GM18505 (cell line): ENCODE measurements around the gene ATP2B1.
"Not testable (repeated sequence)": the region's sequence is repeated elsewhere in the genome, so short reads cannot be mapped to it uniquely, and the experiment has no call there.

Experiments
- ATAC-seq: cut with Tn5 transposase; IDR thresholded peaks from one replicate; pipeline ENCODE4 v1.9.1; 2021; ENCODE audit not compliant: unreplicated experiment
- POLR2A ChIP-seq: IDR thresholded peaks from 4 replicates; pipeline ENCODE4 v1.6.1; 2011; ENCODE audit warnings: borderline replicate concordance; ENCODE audit not compliant: insufficient read depth, insufficient read length; ENCODE audit errors: extremely low read depth

Gene ATP2B1

DNA sequence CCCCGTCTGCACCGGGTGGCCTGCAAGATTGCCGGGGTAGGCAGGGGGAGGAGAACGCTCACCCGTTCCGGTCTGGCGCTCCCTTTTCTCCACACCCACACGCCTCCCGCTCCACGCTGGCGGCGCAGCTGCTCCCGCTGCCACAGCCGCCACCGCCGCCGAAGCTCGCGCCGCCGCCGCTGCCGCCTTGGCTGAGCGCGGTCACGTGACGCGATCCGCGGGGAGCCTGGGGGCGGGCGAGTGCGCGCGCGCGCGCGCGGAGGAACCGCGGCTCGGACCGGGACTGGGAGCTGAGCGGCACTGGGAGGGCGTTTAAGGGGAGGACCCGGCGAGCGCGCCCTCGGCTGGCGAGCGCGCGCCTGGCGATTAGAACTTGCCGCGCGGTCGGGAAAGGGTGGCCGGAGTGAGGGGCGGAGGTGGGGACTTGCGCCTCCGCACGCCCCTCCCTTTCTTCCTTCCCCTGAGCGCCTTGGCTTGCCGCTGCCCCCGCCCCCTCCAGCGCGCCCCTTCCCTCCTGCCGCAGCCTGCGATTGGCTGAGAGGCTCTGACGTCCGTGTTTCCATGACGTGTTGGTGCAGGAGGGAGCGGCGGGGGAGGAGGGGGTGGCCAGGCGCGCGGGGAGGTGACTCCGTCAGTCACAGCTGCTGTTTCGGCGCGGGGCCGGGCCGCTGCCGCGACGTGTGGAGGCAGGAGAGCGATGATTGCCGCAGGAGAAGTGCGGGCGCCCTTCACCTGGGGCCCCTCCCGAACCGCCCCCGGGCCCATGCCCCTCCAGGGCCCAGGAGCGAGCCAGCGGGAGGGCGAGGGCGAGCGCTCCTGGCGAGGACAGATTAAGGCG, 738 bp upstream of the ATP2B1 start:
- peak; percentile 92 for TF ChIP-seq POLR2A

DNA sequence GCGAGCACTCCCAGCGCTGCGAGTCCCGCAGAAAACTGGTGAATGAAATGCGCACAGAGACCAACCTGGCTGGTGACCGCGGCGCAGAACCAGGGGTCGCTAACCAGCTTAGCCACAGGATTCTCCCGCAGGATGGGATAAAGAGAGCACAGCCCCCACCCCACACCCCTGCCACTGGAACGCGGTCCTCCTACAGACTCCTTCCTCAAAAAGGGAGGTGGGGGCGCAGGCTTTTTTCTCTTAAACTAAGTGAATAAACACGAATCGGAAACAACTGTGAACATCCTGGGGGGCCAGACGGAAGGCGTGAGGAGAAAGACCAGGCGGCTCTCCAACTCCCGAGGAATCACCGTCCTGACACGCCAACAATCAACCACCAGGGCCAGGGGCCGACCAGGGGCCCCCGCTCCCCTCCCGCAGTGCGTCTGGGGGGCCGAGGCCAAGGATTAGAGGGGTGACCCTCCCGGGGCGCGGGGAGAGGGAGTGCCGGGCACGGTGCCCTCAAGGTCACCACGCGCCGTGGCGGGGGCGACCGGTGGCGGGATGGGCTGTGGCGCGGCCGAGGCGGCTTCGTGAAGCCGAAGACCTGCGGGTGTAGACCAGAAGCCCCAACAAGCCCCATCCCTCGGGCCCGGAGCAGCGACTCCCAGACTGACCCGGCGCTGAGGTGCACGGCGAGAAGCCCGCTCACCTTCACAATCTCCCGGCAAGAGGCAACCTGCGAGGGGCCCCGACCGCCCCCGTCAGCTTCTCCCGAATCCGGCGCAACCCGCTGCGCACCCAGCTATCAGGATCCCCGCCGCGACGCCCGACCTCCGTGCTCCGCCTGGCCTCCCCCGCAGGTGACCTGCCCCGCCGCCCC, 704 bp downstream of the ATP2B1 start:
- ATAC-seq: peak; percentile 0
- no peak for TF ChIP-seq POLR2A

More for the DNA sequence above, 738 bp upstream of the ATP2B1 start:
- ATAC-seq: peak; percentile 67

DNA sequence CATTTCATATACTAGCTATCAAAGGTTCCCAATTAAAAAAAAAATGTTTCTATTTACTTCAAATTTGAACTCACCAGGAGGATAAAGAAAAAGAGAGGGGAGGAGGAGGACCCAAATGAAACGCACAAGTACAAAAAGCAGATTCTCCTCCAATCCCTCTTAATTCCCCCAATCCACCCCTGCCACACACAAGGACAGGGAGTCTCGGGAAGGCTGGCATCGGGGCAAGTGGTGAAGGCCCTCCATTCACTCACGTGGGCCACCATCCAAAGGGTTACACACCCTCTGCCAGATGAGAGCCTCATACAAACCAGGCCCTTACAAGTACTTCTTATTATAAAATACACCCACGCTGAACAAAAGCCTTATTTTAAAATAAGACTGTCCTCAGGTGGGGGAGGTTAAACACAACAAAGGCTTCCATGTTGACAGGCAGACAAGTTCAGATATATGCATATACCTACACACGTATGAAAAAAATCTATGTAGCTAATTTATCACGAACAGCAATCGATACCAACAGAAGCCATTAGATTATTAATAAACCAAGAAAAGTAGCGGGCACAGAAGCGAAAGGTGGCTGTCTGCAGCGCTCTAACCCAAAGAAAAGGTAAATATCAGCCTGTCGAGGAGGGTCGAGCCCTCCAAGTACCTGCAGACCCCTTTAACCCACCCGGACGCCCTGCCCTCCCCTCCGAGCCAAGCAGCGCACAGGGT, 1.5 kb downstream of the ATP2B1 start:
- no peak for TF ChIP-seq POLR2A
- ATAC-seq: no peak

DNA sequence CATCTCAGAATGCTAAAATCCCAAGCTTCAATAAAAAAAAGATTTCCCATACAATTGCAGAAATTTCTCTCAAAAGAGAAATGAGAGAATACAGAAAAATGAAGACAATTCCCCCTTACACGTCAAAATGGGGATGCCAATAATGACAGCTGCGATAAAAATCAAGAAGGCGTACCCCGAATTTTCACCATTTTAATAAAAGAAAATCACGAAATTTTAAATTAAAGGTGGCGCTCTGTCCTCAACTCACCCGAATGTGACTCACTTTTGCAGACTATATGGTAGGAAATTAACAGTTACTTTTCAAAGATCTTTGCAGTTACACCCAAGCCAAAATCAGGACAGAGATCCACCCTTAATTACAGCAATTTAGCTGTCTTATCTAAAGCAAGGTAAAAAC, 2.1 kb downstream of the ATP2B1 start:
- TF ChIP-seq POLR2A: no peak
- no peak for ATAC-seq

DNA sequence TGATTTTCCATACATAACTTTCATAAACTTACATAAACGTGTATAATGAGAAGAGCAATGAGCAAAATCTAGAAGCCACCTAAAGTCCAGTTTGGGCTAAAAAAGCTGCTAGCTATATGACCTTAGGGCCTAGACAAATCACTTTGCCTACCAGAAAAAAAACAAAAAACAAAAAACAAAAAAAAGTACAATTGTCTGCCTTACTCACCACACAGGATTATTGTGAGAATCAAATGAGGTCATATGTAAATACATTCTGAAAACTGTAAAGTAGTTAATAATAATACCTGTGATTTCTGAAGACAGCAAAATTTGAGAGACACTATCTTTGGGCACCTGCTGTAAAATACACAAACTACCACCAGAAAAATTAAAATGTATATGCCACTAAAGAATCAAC, 4.2 kb downstream of the ATP2B1 start:
- no peak for ATAC-seq
- no peak for TF ChIP-seq POLR2A

DNA sequence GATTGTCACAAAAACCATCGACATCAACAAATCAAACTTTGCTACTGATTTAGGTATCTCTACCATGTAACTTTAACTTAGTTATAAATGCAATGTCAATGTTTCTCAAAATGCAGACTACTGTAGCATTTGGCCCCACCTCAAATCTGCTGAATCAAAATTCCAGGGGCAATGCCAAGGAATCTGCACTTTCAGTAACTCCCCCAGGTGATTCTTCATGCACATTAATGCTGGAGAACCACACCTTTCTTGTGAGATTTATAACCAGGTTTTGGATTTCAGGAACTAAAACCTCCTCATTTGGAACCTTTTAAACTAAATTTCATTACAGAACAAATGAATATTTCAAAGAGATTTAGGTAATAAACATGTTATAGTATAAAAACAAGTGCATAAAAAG, 4.9 kb downstream of the ATP2B1 start:
- TF ChIP-seq POLR2A: no peak
- ATAC-seq: no peak

DNA sequence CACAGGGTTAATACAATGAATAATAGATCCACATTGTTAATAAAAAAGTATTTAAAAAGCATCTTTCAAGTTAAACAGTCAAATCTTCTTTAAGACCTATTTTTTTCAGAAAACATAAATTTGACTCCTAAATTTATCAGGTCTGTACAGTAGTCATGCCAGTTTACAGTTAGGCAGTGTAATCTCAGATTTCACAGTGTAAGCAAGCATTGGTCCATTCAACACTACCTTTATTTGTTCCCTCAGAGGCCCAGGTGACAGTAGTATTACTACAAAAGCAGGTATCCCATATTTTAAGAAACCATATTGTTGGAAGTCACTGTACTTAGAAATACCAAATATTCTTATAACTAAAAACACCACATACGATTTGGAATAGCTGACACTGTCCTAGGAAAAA, 6.1 kb downstream of the ATP2B1 start:
- no peak for ATAC-seq
- TF ChIP-seq POLR2A: no peak

DNA sequence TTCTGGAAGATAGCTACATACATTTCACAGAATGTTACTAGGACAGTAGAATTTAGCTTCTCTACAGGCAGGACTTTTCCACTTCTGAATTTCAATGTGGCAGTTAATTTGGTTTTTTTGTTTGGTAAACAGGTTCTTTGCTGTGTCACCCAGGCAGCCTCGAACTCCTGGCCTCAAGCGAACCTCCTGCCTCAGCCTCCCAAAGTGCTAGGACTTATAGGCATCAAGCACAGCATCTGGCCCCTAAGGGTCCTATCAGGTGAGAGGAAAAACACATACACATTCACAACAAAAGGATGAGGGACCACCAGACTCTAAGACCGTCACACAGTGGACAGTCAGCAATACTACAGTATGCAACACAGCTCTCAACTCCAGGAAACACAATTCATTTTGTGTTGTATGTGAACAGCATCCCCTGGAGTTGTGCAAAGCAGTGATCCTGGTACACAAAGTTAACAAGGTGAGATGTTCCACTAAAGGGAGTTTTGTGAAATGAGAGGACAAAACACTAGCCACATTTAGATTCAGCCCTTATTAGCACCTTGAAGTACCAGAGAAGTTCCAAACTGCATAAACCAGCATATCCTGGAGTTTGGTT, 6.9 kb downstream of the ATP2B1 start:
- TF ChIP-seq POLR2A: no peak
- ATAC-seq: no peak

DNA sequence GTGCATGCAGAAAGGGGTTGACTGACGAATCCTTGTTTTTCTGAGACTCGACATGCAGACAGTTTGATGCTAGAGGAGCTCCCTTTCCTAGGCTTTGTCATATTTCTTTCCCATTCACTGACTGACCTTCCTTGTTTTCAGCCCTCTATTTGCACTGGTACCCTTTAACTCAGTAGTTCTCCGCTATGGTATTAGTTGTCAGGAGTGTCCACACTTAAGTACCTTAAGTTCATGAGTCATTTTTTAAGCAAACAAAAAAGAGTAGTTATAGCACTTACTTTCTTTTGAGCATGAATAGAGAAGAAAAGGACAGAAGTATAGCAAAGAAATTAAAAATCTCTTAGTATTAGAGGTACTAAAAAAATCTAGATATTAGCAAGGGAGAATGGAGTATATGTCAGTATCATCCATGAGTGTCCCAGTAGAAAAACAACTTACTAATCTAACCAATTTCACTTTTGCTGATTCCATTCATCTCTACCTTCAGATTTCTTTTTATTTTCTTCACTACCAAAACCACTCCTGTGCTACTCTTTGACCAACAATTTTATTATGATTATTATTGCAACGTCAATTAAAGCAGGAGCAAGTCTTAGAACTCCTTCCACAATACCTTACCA, 8.3 kb downstream of the ATP2B1 start:
- no peak for ATAC-seq
- no peak for TF ChIP-seq POLR2A

DNA sequence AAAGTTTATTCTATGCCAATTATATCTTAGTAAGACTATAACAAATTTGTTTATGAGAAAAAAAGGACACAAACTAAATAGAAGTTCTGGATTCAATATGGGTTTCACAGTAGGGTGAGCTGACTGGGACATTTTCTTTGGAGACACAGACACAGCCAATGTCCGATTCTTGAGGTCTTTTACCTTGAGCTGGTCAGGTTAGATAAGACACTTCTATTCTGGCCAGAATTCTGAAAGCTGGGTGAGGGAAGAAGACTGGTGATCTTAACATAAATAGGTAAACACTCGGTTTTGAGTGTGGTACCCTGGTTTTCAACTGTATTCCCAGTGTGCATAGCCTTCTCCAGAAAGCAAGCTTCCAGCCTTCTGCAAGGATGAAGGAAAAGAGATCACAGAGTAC, 10.0 kb downstream of the ATP2B1 start:
- TF ChIP-seq POLR2A: no peak
- ATAC-seq: no peak

DNA sequence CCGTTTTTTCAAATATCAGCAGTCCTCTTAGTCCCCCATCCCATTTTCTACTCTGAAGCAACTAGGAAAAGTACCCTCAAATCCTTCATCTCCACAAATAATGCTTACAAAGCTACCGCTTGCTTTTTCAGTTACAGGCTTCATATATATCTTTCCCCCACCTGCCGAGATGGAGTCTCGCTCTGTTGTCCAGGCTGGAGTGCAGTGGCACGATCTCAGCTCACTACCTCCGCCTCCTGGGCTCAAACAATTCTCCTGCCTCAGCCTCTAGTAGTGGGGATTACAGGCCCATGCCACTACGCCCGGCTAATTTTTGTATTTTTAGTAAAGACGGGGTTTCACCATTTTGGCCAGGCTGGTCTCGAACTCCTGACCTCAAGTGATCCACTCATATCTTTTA, 10.9 kb downstream of the ATP2B1 start:
- not testable (repeated sequence) for ATAC-seq

DNA sequence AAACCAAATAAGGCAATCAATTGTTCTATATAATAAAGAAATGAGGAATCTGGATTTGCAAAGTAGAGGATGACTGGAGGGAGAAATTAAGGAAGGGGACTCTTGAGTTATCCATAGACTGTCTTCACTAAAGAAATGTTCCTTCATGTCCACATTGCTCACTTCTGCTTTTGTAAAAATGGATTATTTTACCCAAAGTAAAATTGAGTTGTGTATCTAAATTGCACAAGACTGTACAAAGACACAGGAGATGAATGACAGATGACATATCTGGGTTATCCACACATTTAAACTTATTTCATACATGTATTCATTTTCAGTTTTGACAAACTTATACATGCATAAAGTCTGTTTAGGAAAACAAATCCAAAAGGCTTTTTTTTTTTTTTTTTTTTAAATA, 11.3 kb downstream of the ATP2B1 start:
- ATAC-seq: no peak
- TF ChIP-seq POLR2A: no peak

DNA sequence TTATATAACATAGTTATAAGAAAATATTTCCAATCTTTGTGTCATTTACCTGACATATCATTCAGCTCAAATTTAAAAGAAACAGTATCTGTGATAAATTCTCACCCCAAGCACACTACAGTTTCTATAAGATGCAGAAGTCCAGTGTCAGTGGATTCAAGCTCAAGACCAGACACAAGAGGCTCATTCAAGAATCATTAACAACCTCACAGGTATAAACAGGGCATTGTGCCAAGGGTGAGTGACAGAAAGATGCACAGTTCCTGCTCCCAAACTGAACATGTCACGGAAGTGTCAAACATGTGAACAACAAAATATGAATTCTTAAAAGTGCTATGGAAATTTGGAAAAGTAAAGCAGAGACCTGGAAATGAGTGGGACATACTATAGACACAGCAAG, 12.8 kb downstream of the ATP2B1 start:
- no peak for ATAC-seq
- TF ChIP-seq POLR2A: no peak
